H1 (cell line): ENCODE measurements around the gene CNOT2. TPM values are rescaled to one million over a fixed set of nuclear protein-coding genes. Genes with fewer than 3 reads are reported as not detected.

Source experiments
- CTCF ChIA-PET: fragments of 300-600 bp; sonication (Branson Sonifier 250); formaldehyde crosslinking; loops from one replicate; lab custom pipeline; 2021; ENCODE audit not compliant: partially characterized antibody; lab: Charles Lee
- POLR2A ChIA-PET: fragments of 300-600 bp; sonication (Branson Sonifier 250); formaldehyde crosslinking; loops from one replicate; lab custom pipeline; 2021; ENCODE audit warnings: inconsistent platforms; ENCODE audit not compliant: partially characterized antibody; lab: Charles Lee
- DNase-seq, 2 experiments: peaks; one replicate each; pipeline versions ENCODE4 v3.0.0 to v3.0.0-alpha.2; 2010 to 2022; ENCODE audit warnings: low spot score in 2 of 2, low read depth in 1 of 2, mixed read lengths in 1 of 2
- FAIRE-seq: peaks from 2 replicates; lab custom pipeline; 2011; peaks lifted over from hg19 to GRCh38; lab: Jason Lieb, UNC
- H2AFZ ChIP-seq: 2 replicates; pipeline ENCODE4 v1.8.1; 2012; ENCODE audit warnings: low read length, inconsistent platforms
- H2AK5ac ChIP-seq: 2 replicates; pipeline ENCODE4 v1.6.1; 2013; ENCODE audit warnings: low read depth, low read length
- H2BK120ac ChIP-seq: replicated peaks from 2 replicates; pipeline ENCODE3; 2013; ENCODE audit warnings: low read depth, low read length, inconsistent platforms
- H2BK12ac ChIP-seq: 2 replicates; pipeline ENCODE4 v1.6.1; 2013; ENCODE audit warnings: low read depth, low read length
- H2BK15ac ChIP-seq: 2 replicates; pipeline ENCODE4 v1.6.1; 2013; ENCODE audit warnings: low read length
- H2BK20ac ChIP-seq: 2 replicates; pipeline ENCODE4 v1.6.1; 2013; ENCODE audit warnings: low read length
- H2BK5ac ChIP-seq: 2 replicates; pipeline ENCODE4 v1.6.1; 2013; ENCODE audit warnings: low read depth, low read length
- H3K14ac ChIP-seq: 2 replicates; pipeline ENCODE4 v1.6.1; 2013; ENCODE audit warnings: inconsistent platforms; ENCODE audit not compliant: insufficient read length
- H3K18ac ChIP-seq: 2 replicates; pipeline ENCODE4 v1.6.1; 2013; ENCODE audit warnings: low read length; ENCODE audit errors: extremely low read depth
- H3K23ac ChIP-seq: 2 replicates; pipeline ENCODE4 v1.6.1; 2013; ENCODE audit warnings: inconsistent platforms; ENCODE audit not compliant: insufficient read length
- H3K23me2 ChIP-seq: 2 replicates; pipeline ENCODE4 v1.6.1; 2013; ENCODE audit warnings: low read depth, low read length
- H3K27ac ChIP-seq: 2 replicates; pipeline ENCODE4 v1.6.1; 2011; ENCODE audit warnings: low read depth, low read length, inconsistent platforms
- H3K27me3 ChIP-seq, 4 experiments: replicated peaks in 1 of 4; 1 replicate in 1 of 4; 2 replicates in 3 of 4; pipeline versions ENCODE4 v1.6.1 to v1.8.1; 2011 to 2013; ENCODE audit warnings: low read length in 3 of 4, mild to moderate bottlenecking in 3 of 4, inconsistent platforms in 2 of 4, mixed read lengths in 2 of 4, moderate library complexity in 1 of 4; ENCODE audit not compliant: control insufficient read depth in 3 of 4, insufficient read depth in 3 of 4; ENCODE audit errors: extremely low read depth in 1 of 4
- H3K36me3 ChIP-seq, 4 experiments: 2 replicates each; pipeline versions ENCODE4 v1.6.1 to v1.8.1; 2011 to 2013; ENCODE audit warnings: mild to moderate bottlenecking in 4 of 4, low read length in 3 of 4, moderate library complexity in 2 of 4, control low read depth in 1 of 4, inconsistent platforms in 1 of 4; ENCODE audit not compliant: insufficient read depth in 4 of 4, control insufficient read depth in 2 of 4
- H3K4ac ChIP-seq: replicated peaks from 2 replicates; pipeline ENCODE3; 2013; ENCODE audit warnings: low read length, low read depth, mixed read lengths, inconsistent platforms; ENCODE audit not compliant: insufficient read length
- H3K4me1 ChIP-seq, 4 experiments: replicated peaks in 1 of 4; 1 replicate in 1 of 4; 2 replicates in 3 of 4; pipeline versions ENCODE4 v1.6.1 to v1.8.1; 2011 to 2013; ENCODE audit warnings: low read length in 3 of 4, inconsistent platforms in 2 of 4, mixed read lengths in 1 of 4; ENCODE audit not compliant: insufficient read depth in 4 of 4, control insufficient read depth in 3 of 4
- H3K4me2 ChIP-seq, 2 experiments: 2 replicates each; pipeline versions ENCODE4 v1.6.1 to v1.8.1; 2011 to 2013; ENCODE audit warnings: low read depth in 2 of 2, low read length in 2 of 2, control low read depth in 1 of 2, inconsistent platforms in 1 of 2, mild to moderate bottlenecking in 1 of 2; ENCODE audit not compliant: insufficient read depth in 1 of 2
- H3K4me3 ChIP-seq, 4 experiments: fragments of 200-600, 300-600 bp in 1 of 4; sonication (generic), shearing (Covaris generic), sonication (Bioruptor Twin) in 1 of 4; 2 replicates each; pipeline versions ENCODE4 v1.5.1 to v1.8.1; 2011 to 2016; ENCODE audit warnings: low read length in 4 of 4, low read depth in 3 of 4, control low read depth in 2 of 4, inconsistent platforms in 2 of 4, mild to moderate bottlenecking in 2 of 4, mixed read lengths in 1 of 4, moderate library complexity in 1 of 4; ENCODE audit not compliant: insufficient read depth in 2 of 4; ENCODE audit errors: extremely low read depth in 1 of 4
- H3K56ac ChIP-seq: replicated peaks from 2 replicates; pipeline ENCODE3; 2013; ENCODE audit warnings: low read depth, mild to moderate bottlenecking, mixed read lengths, low read length, inconsistent platforms; ENCODE audit not compliant: insufficient read length
- H3K79me1 ChIP-seq: 2 replicates; pipeline ENCODE4 v1.6.1; 2013; ENCODE audit warnings: low read depth, low read length, control low read depth
- H3K79me2 ChIP-seq, 2 experiments: 2 replicates each; pipeline versions ENCODE4 v1.6.1 to v1.8.1; 2012 to 2013; ENCODE audit warnings: low read length in 2 of 2, mild to moderate bottlenecking in 2 of 2, inconsistent platforms in 1 of 2; ENCODE audit not compliant: insufficient read depth in 2 of 2, control insufficient read depth in 1 of 2
- H3K9ac ChIP-seq, 4 experiments: replicated peaks in 1 of 4; 1 replicate in 1 of 4; 2 replicates in 3 of 4; pipeline versions ENCODE4 v1.6.1 to v1.8.1; 2011 to 2013; ENCODE audit warnings: low read depth in 3 of 4, low read length in 3 of 4, control low read depth in 2 of 4, mild to moderate bottlenecking in 2 of 4, moderate library complexity in 2 of 4, inconsistent platforms in 1 of 4; ENCODE audit errors: extremely low read depth in 1 of 4
- H3K9me3 ChIP-seq, 2 experiments: 2 replicates each; pipeline versions ENCODE4 v1.6.1 to v1.8.1; 2012 to 2013; ENCODE audit warnings: mild to moderate bottlenecking in 2 of 2, moderate library complexity in 2 of 2, control low read depth in 1 of 2, inconsistent platforms in 1 of 2, low read depth in 1 of 2, low read length in 1 of 2, mixed read lengths in 1 of 2; ENCODE audit not compliant: insufficient read depth in 2 of 2
- H4K20me1 ChIP-seq, 2 experiments: replicated peaks in 1 of 2; 2 replicates each; pipeline versions ENCODE3 to v1.8.1; 2011 to 2013; ENCODE audit warnings: inconsistent platforms in 2 of 2, low read length in 2 of 2, mild to moderate bottlenecking in 1 of 2; ENCODE audit not compliant: insufficient read depth in 2 of 2, control insufficient read depth in 1 of 2
- H4K5ac ChIP-seq: 2 replicates; pipeline ENCODE4 v1.6.1; 2013; ENCODE audit warnings: low read length, low read depth, mixed read lengths, inconsistent platforms; ENCODE audit not compliant: insufficient read length
- H4K8ac ChIP-seq: 2 replicates; pipeline ENCODE4 v1.8.0; 2013; ENCODE audit warnings: mild to moderate bottlenecking, moderate library complexity, low read length, inconsistent platforms; ENCODE audit not compliant: insufficient read depth; ENCODE audit errors: extremely low read depth
- H4K91ac ChIP-seq: replicated peaks from 2 replicates; pipeline ENCODE3; 2013; ENCODE audit warnings: low read length, mixed read lengths, inconsistent platforms; ENCODE audit not compliant: insufficient read length
- KDM1A ChIP-seq: fragments of 200-600, 300-600 bp; sonication (generic); IDR thresholded peaks from 2 replicates; pipeline ENCODE4 v1.7.1; 2016; ENCODE audit warnings: mild to moderate bottlenecking, low read length, borderline replicate concordance
- NRF1 ChIP-seq: IDR thresholded peaks from 2 replicates; pipeline ENCODE4 v1.6.1; 2011; ENCODE audit warnings: mild to moderate bottlenecking, low read depth, low read length, improper control_type of control experiment
- TBP ChIP-seq: IDR thresholded peaks from 2 replicates; pipeline ENCODE4 v1.6.1; 2011; ENCODE audit warnings: low read depth, low read length, improper control_type of control experiment
- WGBS, 2 experiments: shearing (Covaris generic) in 1 of 2; methylation state at CpG; one replicate each; pipeline versions ENCODE4 v1.1.6 to v1.1.7; 2013 to 2015; ENCODE audit warnings: low lambda C conversion rate in 2 of 2, mixed read lengths in 2 of 2, inconsistent platforms in 1 of 2, low coverage in 1 of 2, missing lambda C conversion rate in 1 of 2; ENCODE audit not compliant: insufficient replicate concordance in 2 of 2, insufficient coverage in 1 of 2, insufficient read length in 1 of 2; ENCODE audit errors: extremely low coverage in 1 of 2, missing lambda C conversion rate in 1 of 2; 5-methylcytosine and 5-hydroxymethylcytosine counted together
- polyA plus RNA-seq, 7 experiments: library from polyadenylated mRNA; depleted of rRNA in 3 of 7; stranded (reverse) in 5 of 7; unstranded in 2 of 7; fragments of >200 nt in 5 of 7; fragments of 200-250 nt in 2 of 7; gene quantifications; 1 replicate in 5 of 7; 2 replicates in 1 of 7; 4 replicates in 1 of 7; pipeline versions ENCODE4 v1.2.1 to v1.2.3, GENCODE V29; 2011 to 2013; ENCODE audit warnings: missing spikeins in 2 of 7, mixed read lengths in 2 of 7
- total RNA-seq: library from RNA; stranded (reverse); fragmentation: NEBNext Ultra II Directional; extraction: Animal tissue kit (Norgen Biotek cat#: 25700); gene quantifications from 2 replicates; pipeline ENCODE4 v1.2.1, GENCODE V29; 2021

Gene CNOT2
- total and polyA plus RNA-seq, 2 of the 8 experiments (the other 6 are each of a cell fraction or from before 2014, with no cell fraction given) = 61.2 to 64.8 TPM

DNA sequence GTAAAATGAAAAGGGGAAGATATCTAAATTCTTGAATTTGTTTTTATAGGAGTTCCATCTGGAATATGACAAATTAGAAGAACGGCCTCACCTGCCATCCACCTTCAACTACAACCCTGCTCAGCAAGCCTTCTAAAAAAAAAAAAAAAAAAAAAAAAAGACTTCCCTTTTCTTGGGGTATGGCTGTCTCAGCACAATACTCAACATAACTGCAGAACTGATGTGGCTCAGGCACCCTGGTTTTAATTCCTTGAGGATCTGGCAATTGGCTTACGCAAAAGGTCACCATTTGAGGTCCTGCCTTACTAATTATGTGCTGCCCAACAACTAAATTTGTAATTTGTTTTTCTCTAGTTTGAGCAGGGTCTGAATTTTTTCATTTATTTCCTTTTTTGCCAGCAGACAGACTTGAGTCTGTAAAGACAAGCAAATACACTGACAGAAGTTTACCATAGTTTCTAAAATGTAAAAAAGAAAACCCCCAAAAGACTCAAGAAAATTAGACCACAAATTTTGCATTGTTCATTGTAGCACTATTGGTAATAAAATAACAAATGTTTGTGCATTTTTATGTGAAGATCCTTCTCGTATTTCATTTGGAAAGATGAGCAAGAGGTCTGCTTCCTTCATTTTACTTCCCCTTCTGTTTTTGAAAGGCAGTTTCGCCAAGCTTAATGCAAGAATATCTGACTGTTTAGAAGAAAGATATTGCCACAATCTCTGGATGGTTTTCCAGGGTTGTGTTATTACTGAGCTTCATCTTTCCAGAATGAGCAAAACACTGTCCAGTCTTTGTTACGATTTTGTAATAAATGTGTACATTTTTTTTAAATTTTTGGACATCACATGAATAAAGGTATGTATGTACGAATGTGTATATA lies 110.8 kb downstream of the CNOT2 start:
- Histone ChIP-seq H2BK15ac (no peak overlapping the region), H3K23ac (no peak overlapping the region), H2BK20ac (no peak overlapping the region), H4K5ac (no peak overlapping the region), H3K4me3 (no peak overlapping the region), H3K18ac (no peak overlapping the region), H3K4me2 (no peak overlapping the region), H3K36me3 (peaks cover 0 to 16% (median 2%) of the 10 kb centered on the region in 4 experiments; a peak in 1 of 8 replicates), H2BK120ac (no peak overlapping the region), H4K20me1 (no peaks in the 10 kb centered on the region), H2AFZ (no peak overlapping the region), H3K4ac (no peak overlapping the region), H2BK12ac (no peak overlapping the region), H3K79me2 (no peaks in the 10 kb centered on the region), H4K8ac (no peak overlapping the region), H3K9me3 (no peaks in the 10 kb centered on the region), H3K56ac (no peak overlapping the region), H3K27me3 (no peaks in the 10 kb centered on the region), H4K91ac (no peak overlapping the region), H2AK5ac (no peak overlapping the region), H2BK5ac (no peak overlapping the region), H3K23me2 (no peaks in the 10 kb centered on the region), H3K79me1 (no peaks in the 10 kb centered on the region), H3K4me1 (no peaks in the 10 kb centered on the region), H3K27ac (no peak overlapping the region), H3K9ac (no peak overlapping the region), H3K14ac (no peak overlapping the region)
- DNase-seq (no peak), FAIRE-seq (no peak)
- ChIA-PET POLR2A (no interaction called here), CTCF (no interaction called here)
- 96% methylated on average over 6 of the region's 6 CpGs; no CpG with 5 or more reads in 1 of the 2 experiments for WGBS, 2 experiments
- TF ChIP-seq NRF1 (no peak), TBP (no peak), KDM1A (no peak)
